T-helper 2 cell treated with Interferon-gamma antibody and Interleukin-4, amounts not matched to agents 100 ng/mL and 5 ng/mL, for 36 hours (primary cell): Measurements from ENCODE around the gene HABP4. TPM values are rescaled to one million over a fixed set of nuclear protein-coding genes. Genes with fewer than 3 reads are reported as not detected.

Experiments
- intact Hi-C: fragments of 100-400 bp; cut with micrococcal nuclease; formaldehyde crosslinking; loops from one replicate; pipeline ENCODE4 v1.15.1; 2023
- total RNA-seq: library from RNA; stranded (reverse); gene quantifications from 2 replicates; pipeline ENCODE4 v1.2.3, GENCODE V29; 2022

HABP4 gene
- total RNA-seq, 1 donor from 2014 or later: 5.8 TPM

DNA sequence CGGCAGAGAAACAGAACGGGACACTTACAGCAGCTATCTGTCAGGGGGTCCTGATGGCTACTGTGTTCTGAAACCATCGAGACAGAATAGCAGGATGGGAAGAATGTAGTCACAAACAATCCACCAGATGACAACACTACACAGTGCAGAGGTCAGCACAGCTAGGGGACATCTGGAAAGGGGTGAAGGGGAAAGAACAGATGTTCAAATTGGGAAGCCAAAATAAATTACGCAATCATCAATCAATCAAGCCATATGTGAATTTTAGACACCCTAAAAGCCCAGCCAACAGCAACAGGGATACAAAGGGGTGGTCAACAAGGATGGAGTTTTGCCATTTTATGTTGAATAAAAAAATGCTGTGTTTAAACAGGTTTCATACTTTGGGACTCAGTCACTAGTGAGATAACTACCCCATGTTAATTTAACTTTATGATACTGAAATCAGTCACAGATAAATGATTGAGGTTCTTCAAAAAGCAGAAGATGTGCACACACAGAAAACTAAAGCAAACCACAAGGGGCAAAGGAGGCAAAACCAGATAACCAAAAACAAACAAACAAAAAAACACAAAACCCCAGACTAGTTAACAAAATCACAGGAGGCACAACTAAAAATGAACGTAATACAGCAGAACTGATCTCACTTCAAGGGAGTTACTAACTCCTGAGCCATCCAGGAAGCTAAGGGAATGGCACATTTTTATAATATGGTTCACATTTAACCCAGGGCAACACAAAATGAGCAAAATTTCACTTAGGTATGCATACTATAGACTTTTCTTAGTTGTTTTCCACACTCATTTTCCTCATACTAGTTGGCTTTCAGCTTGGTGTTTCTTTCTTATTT is 65.9 kb downstream of the HABP4 start:
- intact Hi-C loops: no loop called here

DNA sequence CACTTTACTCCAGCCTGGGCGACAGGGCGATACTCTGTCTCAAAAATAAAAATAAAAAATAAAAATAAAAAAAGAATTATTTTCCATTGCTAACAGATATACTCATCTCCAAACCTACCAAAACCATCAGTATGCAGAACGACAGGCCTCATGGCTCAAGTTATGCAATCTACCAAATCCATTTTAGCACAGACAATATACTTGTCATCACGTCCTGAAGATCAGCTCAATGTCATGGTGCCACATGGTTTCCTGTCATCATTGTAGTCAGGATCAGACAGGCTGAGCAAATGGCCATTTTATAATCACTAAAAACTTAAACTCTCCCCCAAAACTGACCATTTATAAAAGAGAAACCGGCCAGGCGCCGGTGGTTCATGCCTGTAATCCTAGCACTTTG is 69.1 kb downstream of the HABP4 start:
- intact Hi-C loops: no loop called here

DNA sequence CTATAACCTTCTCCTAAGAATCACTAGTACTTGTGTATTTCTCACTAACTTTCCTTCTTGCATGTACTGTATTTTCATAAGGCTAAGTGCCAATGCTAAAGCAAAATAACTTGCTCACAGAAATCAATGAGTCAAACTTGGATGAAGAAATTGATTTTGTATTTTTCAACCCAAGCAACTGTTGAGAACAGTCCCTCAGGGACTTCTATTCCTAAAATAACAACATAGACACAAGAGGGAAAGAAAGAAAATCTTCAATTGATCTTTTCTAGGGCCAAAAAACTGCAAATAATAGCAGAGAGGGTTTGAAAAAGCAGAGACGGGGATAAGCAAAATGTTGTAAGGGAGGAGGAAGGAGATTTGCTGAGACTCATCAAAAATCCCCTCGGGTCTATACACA is 69.8 kb downstream of the HABP4 start:
- intact Hi-C loops: no loop called here

DNA sequence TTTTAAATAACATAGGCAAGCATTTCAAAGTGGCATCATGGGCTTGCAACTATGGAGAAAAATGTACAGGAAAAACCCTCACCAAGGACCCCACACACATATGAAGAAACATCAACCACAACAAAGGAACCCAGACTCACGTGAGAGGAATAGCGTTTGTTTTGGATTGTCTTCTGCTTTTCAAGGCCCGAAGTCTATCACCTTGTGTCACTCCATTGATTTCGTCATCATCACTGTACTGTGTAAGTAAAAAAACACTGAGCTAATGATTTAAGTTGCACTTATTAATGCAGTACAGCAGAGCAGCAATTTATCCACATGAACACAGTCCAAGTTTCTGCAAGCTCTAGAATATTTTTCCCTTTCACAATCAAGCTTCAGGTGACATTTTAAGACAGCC is 72.4 kb downstream of the HABP4 start:
- intact Hi-C loops: no loop called here

- intact Hi-C loops: no loop called here
These were observed 73.4 kb downstream of the HABP4 start for GRCh38 chr9:96523374-96523773.

DNA sequence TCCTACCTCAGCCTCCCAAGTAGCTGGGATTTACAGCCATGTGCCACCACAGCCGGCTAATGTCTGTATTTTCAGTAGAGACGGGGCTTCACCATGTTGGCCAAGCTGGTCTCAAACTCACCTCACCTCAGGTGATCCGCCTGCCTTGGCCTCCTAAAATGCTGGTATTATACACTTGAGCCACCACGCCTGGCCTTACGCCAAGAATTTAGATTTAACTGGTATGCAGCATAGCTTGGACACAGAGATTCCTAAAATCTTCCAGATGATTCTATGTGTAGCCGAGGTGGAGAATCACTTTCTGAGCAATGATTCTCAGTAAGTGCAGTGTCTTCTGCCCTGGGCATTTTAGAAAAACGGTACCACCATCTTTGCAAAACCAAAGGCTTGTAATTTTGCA is 74.1 kb downstream of the HABP4 start:
- intact Hi-C loops: no loop called here

DNA sequence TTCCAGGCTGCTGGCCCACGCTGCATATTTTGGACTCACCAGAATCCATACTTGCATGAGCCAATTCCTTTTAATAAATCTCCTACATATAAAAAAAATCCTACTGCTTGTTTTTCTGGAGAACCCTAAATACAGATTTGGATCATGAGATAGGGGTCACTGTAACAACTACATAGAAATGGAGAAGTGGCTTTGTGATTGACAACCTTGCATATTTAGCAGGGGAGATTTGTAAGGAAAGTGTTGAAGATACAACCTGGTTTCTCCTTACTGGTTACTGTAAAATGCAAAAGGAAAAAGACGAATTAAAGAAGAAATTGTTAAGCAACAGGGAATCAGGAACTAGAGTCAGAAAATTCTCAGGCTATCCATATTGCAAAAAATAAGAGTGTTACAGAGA is 74.8 kb downstream of the HABP4 start:
- intact Hi-C loops: no loop called here

DNA sequence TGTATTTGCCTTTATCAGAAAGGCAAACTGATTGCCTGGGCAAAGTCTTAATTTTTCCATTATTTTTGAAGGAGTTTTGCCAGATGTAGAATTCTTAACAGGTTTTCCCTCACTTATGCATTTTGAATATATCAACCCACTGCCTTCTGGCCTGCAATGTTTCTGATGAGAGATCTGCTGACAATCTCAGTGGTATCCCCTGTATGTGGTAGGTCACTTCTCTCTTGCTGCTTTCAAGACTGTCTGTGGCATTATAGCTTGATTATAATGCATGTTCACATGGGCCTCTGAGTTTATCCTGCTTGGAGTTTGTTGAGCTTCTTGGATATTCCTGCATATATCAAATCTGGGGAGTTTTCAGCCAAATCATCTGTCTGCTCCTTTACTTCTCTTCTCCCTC is 82.2 kb downstream of the HABP4 start:
- intact Hi-C loops: no loop called here

- intact Hi-C loops: no loop called here
These were observed 90.1 kb downstream of the HABP4 start for GRCh38 chr9:96540106-96540505.

Other genes with a start within 250 kb of the HABP4 start
- gene HSD17B3, start 148.0 kb upstream of the HABP4 start, total RNA-seq: not detected in 2 replicates
- 6.0 and 6.8 TPM in 2 replicates for gene SLC35D2, start 66.5 kb upstream of the HABP4 start, total RNA-seq
- gene ZNF367, start 31.8 kb upstream of the HABP4 start, total RNA-seq: 26.1 and 26.8 TPM in 2 replicates
- 1.0 and 1.1 TPM in 2 replicates for gene CDC14B, start 169.7 kb downstream of the HABP4 start, total RNA-seq
- 6.6 and 9.4 TPM in 2 replicates for gene PRXL2C, start 205.1 kb downstream of the HABP4 start, total RNA-seq